Ovary (tissue), 3 donors: ENCODE measurements around the gene RGPD4.

ENCODE experiments used
- POLR2A ChIP-seq: fragments of 450-650 bp; IDR thresholded peaks from one replicate; pipeline ENCODE4 v1.6.1; 2017; ENCODE audit warnings: antibody characterized with exemption, mild to moderate bottlenecking, moderate library complexity
- TF ChIP-seq, protein P1 (sequence below), 3 donors: fragments of 450-650 bp in 2 of 3; fragments of 200-600 bp in 1 of 3; IDR thresholded peaks; one replicate each; pipeline versions ENCODE4 v1.5.1 to v1.8.0; 2016 to 2022; ENCODE audit warnings: antibody characterized with exemption in 3 of 3, mild to moderate bottlenecking in 1 of 3
- donor health status: DM: no; HTN: no; CAD: no.

DNA sequence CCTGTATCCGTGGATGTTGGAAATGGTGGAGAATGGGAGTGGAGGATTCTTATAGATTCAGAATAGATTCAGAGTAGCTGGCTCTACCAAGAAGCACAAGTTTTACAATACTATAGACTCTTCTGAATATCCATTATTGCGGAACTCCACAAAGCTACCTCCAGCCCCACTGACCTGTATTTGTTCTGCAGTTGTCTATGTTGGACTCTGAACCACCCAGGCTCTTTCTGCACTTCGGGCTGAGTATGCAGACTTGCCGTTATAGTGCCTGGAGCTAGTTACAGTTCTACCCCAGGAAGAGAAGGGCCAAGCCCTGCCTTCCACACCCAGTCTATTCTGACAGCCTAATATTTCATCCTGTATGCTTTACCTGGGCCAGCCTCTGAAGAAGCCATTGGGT is 4.4 kb upstream of the RGPD4 start:
- TF ChIP-seq, protein P1, sequence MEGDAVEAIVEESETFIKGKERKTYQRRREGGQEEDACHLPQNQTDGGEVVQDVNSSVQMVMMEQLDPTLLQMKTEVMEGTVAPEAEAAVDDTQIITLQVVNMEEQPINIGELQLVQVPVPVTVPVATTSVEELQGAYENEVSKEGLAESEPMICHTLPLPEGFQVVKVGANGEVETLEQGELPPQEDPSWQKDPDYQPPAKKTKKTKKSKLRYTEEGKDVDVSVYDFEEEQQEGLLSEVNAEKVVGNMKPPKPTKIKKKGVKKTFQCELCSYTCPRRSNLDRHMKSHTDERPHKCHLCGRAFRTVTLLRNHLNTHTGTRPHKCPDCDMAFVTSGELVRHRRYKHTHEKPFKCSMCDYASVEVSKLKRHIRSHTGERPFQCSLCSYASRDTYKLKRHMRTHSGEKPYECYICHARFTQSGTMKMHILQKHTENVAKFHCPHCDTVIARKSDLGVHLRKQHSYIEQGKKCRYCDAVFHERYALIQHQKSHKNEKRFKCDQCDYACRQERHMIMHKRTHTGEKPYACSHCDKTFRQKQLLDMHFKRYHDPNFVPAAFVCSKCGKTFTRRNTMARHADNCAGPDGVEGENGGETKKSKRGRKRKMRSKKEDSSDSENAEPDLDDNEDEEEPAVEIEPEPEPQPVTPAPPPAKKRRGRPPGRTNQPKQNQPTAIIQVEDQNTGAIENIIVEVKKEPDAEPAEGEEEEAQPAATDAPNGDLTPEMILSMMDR (IDR thresholded peaks at IDR 0.05) = no peak
- TF ChIP-seq POLR2A = no peak
